Osteoblast (primary cell): ENCODE data around the gene BRD2. TPM values are rescaled to one million over a fixed set of nuclear protein-coding genes. Genes with fewer than 3 reads are reported as not detected.

Source experiments
- DNase-seq: peaks from one replicate; pipeline ENCODE4 v3.0.0; 2011; ENCODE audit warnings: low spot score, mixed read lengths; ENCODE audit not compliant: insufficient read length; ENCODE audit errors: missing footprints
- H2AFZ ChIP-seq: 2 replicates; pipeline ENCODE4 v1.6.0; 2011; ENCODE audit warnings: mild to moderate bottlenecking, low read length
- H3K27ac ChIP-seq: 2 replicates; pipeline ENCODE4 v1.5.1; 2011; ENCODE audit warnings: mild to moderate bottlenecking, low read depth, low read length, moderate library complexity
- H3K27me3 ChIP-seq: 2 replicates; pipeline ENCODE4 v1.6.0; 2012; ENCODE audit warnings: mild to moderate bottlenecking, control low read depth, inconsistent platforms, low read length, moderate library complexity; ENCODE audit not compliant: insufficient read depth
- H3K36me3 ChIP-seq: 2 replicates; pipeline ENCODE4 v1.5.1; 2011; ENCODE audit warnings: mild to moderate bottlenecking, low read length, control low read depth, moderate library complexity; ENCODE audit not compliant: insufficient read depth
- H3K4me1 ChIP-seq: 2 replicates; pipeline ENCODE4 v1.5.1; 2011; ENCODE audit warnings: mild to moderate bottlenecking, low read length, control low read depth, moderate library complexity; ENCODE audit not compliant: insufficient read depth
- H3K4me2 ChIP-seq: 2 replicates; pipeline ENCODE4 v1.6.0; 2011; ENCODE audit warnings: mild to moderate bottlenecking, low read length; ENCODE audit not compliant: insufficient read depth
- H3K4me3 ChIP-seq: fragments of 200-600 bp; sonication (generic); 3 replicates; pipeline ENCODE4 v1.5.1; 2012; ENCODE audit warnings: mild to moderate bottlenecking, low read length, inconsistent platforms; ENCODE audit not compliant: insufficient read depth
- H3K79me2 ChIP-seq: 2 replicates; pipeline ENCODE4 v1.6.0; 2012; ENCODE audit warnings: mild to moderate bottlenecking, low read length, control low read depth, inconsistent platforms; ENCODE audit not compliant: insufficient read depth
- H3K9me3 ChIP-seq: 2 replicates; pipeline ENCODE4 v1.5.1; 2011; ENCODE audit warnings: low read depth, low read length, control low read depth
- H4K20me1 ChIP-seq: 2 replicates; pipeline ENCODE4 v1.6.0; 2012; ENCODE audit warnings: mild to moderate bottlenecking, low read length, control low read depth; ENCODE audit not compliant: insufficient read depth
- CTCF ChIP-seq: IDR thresholded peaks from 2 replicates; pipeline ENCODE4 v1.5.1; 2011; ENCODE audit warnings: mild to moderate bottlenecking, low read depth, low read length, moderate library complexity; ENCODE audit errors: extremely low read depth
- total RNA-seq: library from RNA; depleted of rRNA; stranded (reverse); fragments of >200 nt; gene quantifications from 2 replicates; pipeline ENCODE4 v1.2.3, GENCODE V29; 2012

The BRD2 gene
- total RNA-seq, 1 donor, result 119 TPM

GRCh38 chr6:33023536-33023935, 55.1 kb downstream of the BRD2 start:
- Histone ChIP-seq H3K79me2 (no peaks in the 10 kb centered on the region), H2AFZ (no peak overlapping the region), H3K27me3 (peaks cover 13% of the 10 kb centered on the region), H3K4me3 (no peak overlapping the region), H3K9me3 (no peaks in the 10 kb centered on the region), H3K4me1 (peaks cover 3% of the 10 kb centered on the region), H3K36me3 (no peaks in the 10 kb centered on the region), H4K20me1 (no peaks in the 10 kb centered on the region), H3K4me2 (no peak overlapping the region), H3K27ac (no peak overlapping the region)
- TF ChIP-seq CTCF, result no peak
- no peak for DNase-seq

- no peaks in the 10 kb centered on the region for H3K36me3 ChIP-seq
- no peak for DNase-seq
- no peaks in the 10 kb centered on the region for H4K20me1 ChIP-seq
- H3K4me2 ChIP-seq, result no peak overlapping the region
- no peaks in the 10 kb centered on the region for H3K9me3 ChIP-seq
- no peaks in the 10 kb centered on the region for H3K79me2 ChIP-seq
- H3K4me1 ChIP-seq, result no peaks in the 10 kb centered on the region
- TF ChIP-seq CTCF, result no peak
- peaks cover 15% of the 10 kb centered on the region for H3K27me3 ChIP-seq
- no peak overlapping the region for H3K27ac ChIP-seq
- H2AFZ ChIP-seq, result no peak overlapping the region
- H3K4me3 ChIP-seq, result no peak overlapping the region
Measured at GRCh38 chr6:33024521-33024920, 56.1 kb downstream of the BRD2 start.

GRCh38 chr6:33028220-33028849, 59.9 kb downstream of the BRD2 start:
- Histone ChIP-seq H3K9me3 (no peaks in the 10 kb centered on the region), H3K27me3 (peaks cover 37% of the 10 kb centered on the region), H3K4me2 (no peak overlapping the region), H3K4me3 (no peak overlapping the region), H4K20me1 (no peaks in the 10 kb centered on the region), H3K27ac (no peak overlapping the region), H3K36me3 (no peaks in the 10 kb centered on the region), H3K4me1 (no peaks in the 10 kb centered on the region), H3K79me2 (no peaks in the 10 kb centered on the region), H2AFZ (no peak overlapping the region)
- no peak for DNase-seq
- TF ChIP-seq CTCF, result no peak

GRCh38 chr6:33029328-33030184, 61.2 kb downstream of the BRD2 start:
- DNase-seq, result peak; percentile 71
- Histone ChIP-seq H3K4me2 (no peak overlapping the region), H3K4me1 (no peaks in the 10 kb centered on the region), H3K9me3 (no peaks in the 10 kb centered on the region), H3K79me2 (no peaks in the 10 kb centered on the region), H2AFZ (no peak overlapping the region), H3K27ac (no peak overlapping the region), H4K20me1 (no peaks in the 10 kb centered on the region), H3K4me3 (no peak overlapping the region), H3K36me3 (no peaks in the 10 kb centered on the region), H3K27me3 (peaks cover 49% of the 10 kb centered on the region)
- no peak for TF ChIP-seq CTCF
